ENCODE data around the gene STRIP1. TPM values are rescaled to one million over a fixed set of nuclear protein-coding genes. Genes with fewer than 3 reads are reported as not detected.
A peak's percentile ranks its signal among the peaks of the same experiment; 100 is the strongest.

STRIP1 gene
- total RNA-seq, 2 donors from 2014 or later: 27.9 to 34.1 TPM

GRCh38 chr1:110008971-110009565 lies 25.4 kb upstream of the STRIP1 start:
- H3K27me3 ChIP-seq: no peaks in the 10 kb centered on the region
- H3K36me3 ChIP-seq: peaks cover under 1% of the 10 kb centered on the region
- no peak for DNase-seq
- H3K27ac ChIP-seq: no peak overlapping the region
- no peak overlapping the region for H3K4me3 ChIP-seq
- peaks cover 3% of the 10 kb centered on the region for H3K4me1 ChIP-seq
- no peak for TF ChIP-seq CTCF (IDR thresholded peaks at IDR 0.05)
- no peaks in the 10 kb centered on the region for H3K9me3 ChIP-seq
- intact Hi-C loops (cut with DNase I): no loop called here
- no peak overlapping the region for H3K9ac ChIP-seq (ENCODE audit: low read depth in 2 of 2, low read length in 2 of 2)

- Histone ChIP-seq H3K4me1 (no peaks in the 10 kb centered on the region), H3K9ac (ENCODE audit: low read depth in 2 of 2, low read length in 2 of 2) (no peak overlapping the region), H3K36me3 (peaks cover 18% of the 10 kb centered on the region), H3K4me3 (no peak overlapping the region), H3K27ac (peak overlapping the region; percentile 5), H3K9me3 (no peaks in the 10 kb centered on the region), H3K27me3 (no peaks in the 10 kb centered on the region)
- DNase-seq: peak; percentile 53
- TF ChIP-seq CTCF (IDR thresholded peaks at IDR 0.05): peak; percentile 51
- intact Hi-C loops (cut with DNase I): no loop called here
These were observed 22.8 kb upstream of the STRIP1 start for GRCh38 chr1:110011527-110012041.

GRCh38 chr1:110012100-110012780 lies 22.2 kb upstream of the STRIP1 start:
- no peak overlapping the region for H3K9ac ChIP-seq (ENCODE audit: low read depth in 2 of 2, low read length in 2 of 2)
- peaks cover 25% of the 10 kb centered on the region for H3K36me3 ChIP-seq
- no peak for TF ChIP-seq CTCF (IDR thresholded peaks at IDR 0.05)
- intact Hi-C loops (cut with DNase I): no loop called here
- no peak for DNase-seq
- H3K9me3 ChIP-seq: no peaks in the 10 kb centered on the region
- H3K27me3 ChIP-seq: no peaks in the 10 kb centered on the region
- H3K27ac ChIP-seq: no peak overlapping the region
- no peaks in the 10 kb centered on the region for H3K4me1 ChIP-seq
- H3K4me3 ChIP-seq: no peak overlapping the region

GRCh38 chr1:110017792-110018191 lies 16.6 kb upstream of the STRIP1 start:
- Histone ChIP-seq H3K9ac (ENCODE audit: low read depth in 2 of 2, low read length in 2 of 2) (no peak overlapping the region), H3K4me3 (no peak overlapping the region), H3K4me1 (no peaks in the 10 kb centered on the region), H3K9me3 (no peaks in the 10 kb centered on the region), H3K27me3 (no peaks in the 10 kb centered on the region), H3K27ac (no peak overlapping the region), H3K36me3 (peaks cover 51% of the 10 kb centered on the region)
- DNase-seq: no peak
- intact Hi-C loops (cut with DNase I): no loop called here
- no peak for TF ChIP-seq CTCF (IDR thresholded peaks at IDR 0.05)

GRCh38 chr1:110018396-110018795 lies 16.0 kb upstream of the STRIP1 start:
- H3K4me3 ChIP-seq: no peak overlapping the region
- DNase-seq: no peak
- intact Hi-C loops (cut with DNase I): no loop called here
- no peak overlapping the region for H3K9ac ChIP-seq (ENCODE audit: low read depth in 2 of 2, low read length in 2 of 2)
- TF ChIP-seq CTCF (IDR thresholded peaks at IDR 0.05): no peak
- H3K4me1 ChIP-seq: no peaks in the 10 kb centered on the region
- no peak overlapping the region for H3K27ac ChIP-seq
- H3K9me3 ChIP-seq: no peaks in the 10 kb centered on the region
- peaks cover 51% of the 10 kb centered on the region for H3K36me3 ChIP-seq
- H3K27me3 ChIP-seq: no peaks in the 10 kb centered on the region

Data from colonic mucosa (tissue), 4 donors.